HG02870 (cell line): ENCODE measurements around the gene LRP8.

Source experiments
- ATAC-seq: cut with Tn5 transposase; IDR thresholded peaks from one replicate; pipeline ENCODE4 v1.9.1; 2021; ENCODE audit warnings: mild to moderate bottlenecking, moderate library complexity; ENCODE audit not compliant: unreplicated experiment

The LRP8 gene

GRCh38 chr1:53307037-53307436, 20.8 kb downstream of the LRP8 start:
- ATAC-seq, result no peak

GRCh38 chr1:53306168-53306567, 21.7 kb downstream of the LRP8 start:
- no peak for ATAC-seq

GRCh38 chr1:53305650-53306049, 22.2 kb downstream of the LRP8 start:
- ATAC-seq, result no peak

GRCh38 chr1:53304527-53304926, 23.3 kb downstream of the LRP8 start:
- no peak for ATAC-seq

- ATAC-seq, result no peak
These were observed 23.9 kb downstream of the LRP8 start for GRCh38 chr1:53303726-53304515.

GRCh38 chr1:53303243-53303642, 24.6 kb downstream of the LRP8 start:
- ATAC-seq, result no peak

GRCh38 chr1:53299233-53299632, 28.6 kb downstream of the LRP8 start:
- ATAC-seq, result no peak

GRCh38 chr1:53298045-53298637, 29.7 kb downstream of the LRP8 start:
- no peak for ATAC-seq

- no peak for ATAC-seq
These were observed 30.7 kb downstream of the LRP8 start for GRCh38 chr1:53297195-53297594.

GRCh38 chr1:53296117-53296749, 31.6 kb downstream of the LRP8 start:
- peak; percentile 36 for ATAC-seq

GRCh38 chr1:53295726-53296116, 32.1 kb downstream of the LRP8 start:
- ATAC-seq, result no peak

- no peak for ATAC-seq
These were observed 32.6 kb downstream of the LRP8 start for GRCh38 chr1:53295295-53295694.

- ATAC-seq, result no peak
These were observed 33.3 kb downstream of the LRP8 start for GRCh38 chr1:53294567-53294966.

GRCh38 chr1:53294061-53294460, 33.8 kb downstream of the LRP8 start:
- ATAC-seq, result no peak

GRCh38 chr1:53293123-53293522, 34.7 kb downstream of the LRP8 start:
- no peak for ATAC-seq

GRCh38 chr1:53292690-53293089, 35.2 kb downstream of the LRP8 start:
- ATAC-seq, result no peak

GRCh38 chr1:53291574-53291973, 36.3 kb downstream of the LRP8 start:
- ATAC-seq, result no peak

GRCh38 chr1:53288790-53289429, 39.0 kb downstream of the LRP8 start:
- no peak for ATAC-seq

- ATAC-seq, result no peak
These were observed 39.7 kb downstream of the LRP8 start for GRCh38 chr1:53288002-53288789.

- no peak for ATAC-seq
These were observed 40.9 kb downstream of the LRP8 start for GRCh38 chr1:53286955-53287354.
